WTC11 (cell line): ENCODE measurements around the gene TMTC2. TPM values are rescaled to one million over a fixed set of nuclear protein-coding genes. Genes with fewer than 3 reads are reported as not detected.

Experiments used
- ATAC-seq: fragments of 200-7000 bp; cut with Tn5 transposase; 2 replicates; pipeline ENCODE4 v1.10.0; 2021; ENCODE audit warnings: mild to moderate bottlenecking, moderate library complexity
- CTCF ChIA-PET: fragments of 300-600 bp; sonication (Branson Sonifier 250); formaldehyde crosslinking; loops from one replicate; lab custom pipeline; 2021; ENCODE audit warnings: antibody characterized with exemption; lab: Charles Lee
- POLR2A ChIA-PET: fragments of 350-600 bp; sonication (Branson Sonifier 250); formaldehyde crosslinking; loops from one replicate; lab custom pipeline; 2021; ENCODE audit warnings: antibody characterized with exemption; lab: Charles Lee
- DNase-seq: peaks from one replicate; pipeline ENCODE4 v3.0.0; 2021; ENCODE audit warnings: low spot score
- H3K27ac Mint-ChIP-seq: 2 replicates; pipeline ENCODE4 v1.8.0; 2021; ENCODE audit warnings: mixed read lengths
- H3K27me3 Mint-ChIP-seq: 2 replicates; pipeline ENCODE4 v1.8.0; 2021; ENCODE audit warnings: low read depth, mild to moderate bottlenecking, moderate library complexity, mixed read lengths
- H3K36me3 Mint-ChIP-seq: 2 replicates; pipeline ENCODE4 v1.8.0; 2021; ENCODE audit warnings: mixed read lengths
- H3K4me1 Mint-ChIP-seq: 2 replicates; pipeline ENCODE4 v1.8.0; 2022; ENCODE audit warnings: mixed read lengths
- H3K4me3 Mint-ChIP-seq: 2 replicates; pipeline ENCODE4 v1.8.0; 2021; ENCODE audit warnings: mild to moderate bottlenecking, moderate library complexity, mixed read lengths
- H3K9me3 Mint-ChIP-seq: 2 replicates; pipeline ENCODE4 v1.8.0; 2021; ENCODE audit warnings: mixed read lengths
- AR ChIP-seq: fragments of 250-450 bp; sonication (Bioruptor Pico); IDR thresholded peaks from 2 replicates; pipeline ENCODE4 v1.9.0; 2021; ENCODE audit warnings: mild to moderate bottlenecking
- ATF1 ChIP-seq: sonication (generic); formaldehyde crosslinking; IDR thresholded peaks from 2 replicates; pipeline ENCODE4 v1.8.1; 2023; ENCODE audit warnings: mild to moderate bottlenecking, moderate library complexity, missing genetic modification reagents
- ATF2 ChIP-seq: sonication (generic); formaldehyde crosslinking; IDR thresholded peaks from 2 replicates; pipeline ENCODE4 v1.8.1; 2022; ENCODE audit warnings: low read depth, missing genetic modification reagents, borderline replicate concordance
- GABPB1 ChIP-seq: sonication (generic); formaldehyde crosslinking; IDR thresholded peaks from 2 replicates; pipeline ENCODE4 v1.8.1; 2023; ENCODE audit warnings: mild to moderate bottlenecking, missing genetic modification reagents
- GRHL2 ChIP-seq: fragments of 250-450 bp; sonication (Bioruptor Pico); IDR thresholded peaks from 2 replicates; pipeline ENCODE4 v1.8.0; 2022; ENCODE audit warnings: mild to moderate bottlenecking, moderate library complexity; ENCODE audit not compliant: insufficient replicate concordance, severe bottlenecking
- GTF2I ChIP-seq: fragments of 250-450 bp; sonication (Bioruptor Pico); conservative IDR thresholded peaks from 2 replicates; pipeline ENCODE4 v1.4.0; 2021; ENCODE audit warnings: mild to moderate bottlenecking
- JAZF1 ChIP-seq: fragments of 250-450 bp; sonication (Bioruptor Pico); IDR thresholded peaks from 2 replicates; pipeline ENCODE4 v1.9.0; 2021; ENCODE audit warnings: moderate library complexity, mild to moderate bottlenecking, inconsistent platforms
- MLX ChIP-seq: sonication (generic); formaldehyde crosslinking; IDR thresholded peaks from 2 replicates; pipeline ENCODE4 v1.8.1; 2023; ENCODE audit warnings: mild to moderate bottlenecking, missing genetic modification reagents, moderate library complexity
- MXD4 ChIP-seq: fragments of 250-450 bp; sonication (Bioruptor Pico); IDR thresholded peaks from 2 replicates; pipeline ENCODE4 v1.8.0; 2021; ENCODE audit warnings: mild to moderate bottlenecking, moderate library complexity, borderline replicate concordance
- NFATC4 ChIP-seq: fragments of 250-450 bp; sonication (Bioruptor Pico); IDR thresholded peaks from 2 replicates; pipeline ENCODE4 v1.9.0; 2021; ENCODE audit warnings: mild to moderate bottlenecking
- NR1H2 ChIP-seq: sonication (generic); formaldehyde crosslinking; IDR thresholded peaks from 2 replicates; pipeline ENCODE4 v1.9.0; 2021; ENCODE audit warnings: mild to moderate bottlenecking, moderate library complexity, missing genetic modification reagents
- SMAD3 ChIP-seq: sonication (generic); formaldehyde crosslinking; IDR thresholded peaks from 2 replicates; pipeline ENCODE4 v1.8.0; 2022; ENCODE audit warnings: missing genetic modification reagents, mild to moderate bottlenecking, borderline replicate concordance
- SP1 ChIP-seq: sonication (generic); formaldehyde crosslinking; conservative IDR thresholded peaks from 2 replicates; pipeline ENCODE4 v1.8.1; 2022; ENCODE audit warnings: missing genetic modification reagents
- TEAD1 ChIP-seq: sonication (generic); formaldehyde crosslinking; IDR thresholded peaks from 2 replicates; pipeline ENCODE4 v1.8.0; 2022; ENCODE audit warnings: mild to moderate bottlenecking, missing genetic modification reagents
- TP53 ChIP-seq: sonication (generic); formaldehyde crosslinking; IDR thresholded peaks from 2 replicates; pipeline ENCODE4 v1.8.1; 2023; ENCODE audit warnings: mild to moderate bottlenecking, missing genetic modification reagents
- ZNF281 ChIP-seq: sonication (generic); formaldehyde crosslinking; IDR thresholded peaks from 2 replicates; pipeline ENCODE4 v1.8.0; 2023; ENCODE audit warnings: mild to moderate bottlenecking, missing genetic modification reagents
- ZNF423 ChIP-seq: fragments of 250-450 bp; sonication (Bioruptor Pico); IDR thresholded peaks from 2 replicates; pipeline ENCODE4 v2.1.2; 2022; ENCODE audit warnings: mild to moderate bottlenecking, moderate library complexity
- ZNF532 ChIP-seq: fragments of 250-450 bp; sonication (Bioruptor Pico); IDR thresholded peaks from 2 replicates; pipeline ENCODE4 v1.9.0; 2021; ENCODE audit warnings: mild to moderate bottlenecking, borderline replicate concordance
- total RNA-seq: library from RNA; stranded (reverse); gene quantifications from 3 replicates; pipeline ENCODE4 v1.2.3, GENCODE V29; 2021
- TF ChIP-seq, protein P1 (sequence below): sonication (generic); formaldehyde crosslinking; IDR thresholded peaks from 2 replicates; pipeline ENCODE4 v1.8.0; 2022; ENCODE audit warnings: missing genetic modification reagents
- TF ChIP-seq, protein P2 (sequence below): sonication (generic); formaldehyde crosslinking; IDR thresholded peaks from 2 replicates; pipeline ENCODE4 v1.8.0; 2022; ENCODE audit warnings: mild to moderate bottlenecking, missing genetic modification reagents

Gene TMTC2
- total RNA-seq, 1 experiment from 2014 or later: 6.4 TPM

- no peaks in the 10 kb centered on the region for H3K27me3 Mint-ChIP-seq
- TF ChIP-seq JAZF1 (CRISPR knock-in tag) (no peak), ZNF532 (CRISPR knock-in tag) (no peak), ATF2 (CRISPR knock-in tag) (no peak), MLX (no peak), GRHL2 (CRISPR knock-in tag) (no peak)
- TF ChIP-seq, protein P1, sequence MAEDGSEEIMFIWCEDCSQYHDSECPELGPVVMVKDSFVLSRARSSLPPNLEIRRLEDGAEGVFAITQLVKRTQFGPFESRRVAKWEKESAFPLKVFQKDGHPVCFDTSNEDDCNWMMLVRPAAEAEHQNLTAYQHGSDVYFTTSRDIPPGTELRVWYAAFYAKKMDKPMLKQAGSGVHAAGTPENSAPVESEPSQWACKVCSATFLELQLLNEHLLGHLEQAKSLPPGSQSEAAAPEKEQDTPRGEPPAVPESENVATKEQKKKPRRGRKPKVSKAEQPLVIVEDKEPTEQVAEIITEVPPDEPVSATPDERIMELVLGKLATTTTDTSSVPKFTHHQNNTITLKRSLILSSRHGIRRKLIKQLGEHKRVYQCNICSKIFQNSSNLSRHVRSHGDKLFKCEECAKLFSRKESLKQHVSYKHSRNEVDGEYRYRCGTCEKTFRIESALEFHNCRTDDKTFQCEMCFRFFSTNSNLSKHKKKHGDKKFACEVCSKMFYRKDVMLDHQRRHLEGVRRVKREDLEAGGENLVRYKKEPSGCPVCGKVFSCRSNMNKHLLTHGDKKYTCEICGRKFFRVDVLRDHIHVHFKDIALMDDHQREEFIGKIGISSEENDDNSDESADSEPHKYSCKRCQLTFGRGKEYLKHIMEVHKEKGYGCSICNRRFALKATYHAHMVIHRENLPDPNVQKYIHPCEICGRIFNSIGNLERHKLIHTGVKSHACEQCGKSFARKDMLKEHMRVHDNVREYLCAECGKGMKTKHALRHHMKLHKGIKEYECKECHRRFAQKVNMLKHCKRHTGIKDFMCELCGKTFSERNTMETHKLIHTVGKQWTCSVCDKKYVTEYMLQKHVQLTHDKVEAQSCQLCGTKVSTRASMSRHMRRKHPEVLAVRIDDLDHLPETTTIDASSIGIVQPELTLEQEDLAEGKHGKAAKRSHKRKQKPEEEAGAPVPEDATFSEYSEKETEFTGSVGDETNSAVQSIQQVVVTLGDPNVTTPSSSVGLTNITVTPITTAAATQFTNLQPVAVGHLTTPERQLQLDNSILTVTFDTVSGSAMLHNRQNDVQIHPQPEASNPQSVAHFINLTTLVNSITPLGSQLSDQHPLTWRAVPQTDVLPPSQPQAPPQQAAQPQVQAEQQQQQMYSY: no peak
- TF ChIP-seq, all 79 proteins: peak for 0
- ChIA-PET POLR2A (no interaction called here), CTCF (no interaction called here)
- Mint-ChIP-seq H3K9me3 (peaks cover 5% of the 10 kb centered on the region; the same call in 1 of the 2 replicates), H3K27ac (no peak overlapping the region), H3K4me3 (no peak overlapping the region), H3K4me1 (0 out of 2 replicates have a peak, but pooled peaks cover 4% of the 10 kb centered on the region), H3K36me3 (no peaks in the 10 kb centered on the region)
- no peak for DNase-seq
- ATAC-seq: no peak
Measured at GRCh38 chr12:83161456-83161855, 474.8 kb downstream of the TMTC2 start.

DNA sequence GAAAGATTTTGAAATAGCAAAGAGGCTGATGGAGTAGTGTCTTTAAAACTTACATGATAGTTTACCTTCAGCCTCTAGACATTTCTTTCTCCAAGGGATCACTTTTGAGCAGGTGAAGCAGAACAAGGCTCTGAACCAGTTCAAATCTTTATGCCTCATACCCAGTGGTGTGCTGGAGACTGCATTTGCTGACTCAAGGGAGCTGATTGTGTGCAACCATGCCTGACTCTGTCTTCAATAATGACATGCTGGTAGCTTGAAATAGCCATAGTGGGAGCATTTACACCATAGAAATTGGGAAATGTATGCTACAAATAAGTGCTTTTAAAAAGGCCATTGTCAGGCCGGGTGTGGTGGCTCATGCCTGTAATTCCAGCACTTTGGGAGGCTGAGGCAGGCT lies 482.0 kb downstream of the TMTC2 start:
- Mint-ChIP-seq H3K27me3 (no peaks in the 10 kb centered on the region), H3K4me3 (no peak overlapping the region), H3K36me3 (no peaks in the 10 kb centered on the region), H3K4me1 (peaks cover 17% of the 10 kb centered on the region), H3K27ac (no peak overlapping the region), H3K9me3 (peaks cover 5% of the 10 kb centered on the region; the same call in 1 of the 2 replicates)
- ATAC-seq (no peak), DNase-seq (no peak)
- CTCF ChIA-PET: no interaction called here
- POLR2A ChIA-PET: no interaction called here
- TF ChIP-seq GABPB1: no peak
- TF ChIP-seq ATF1 (CRISPR knock-in tag): no peak
- TF ChIP-seq NFATC4 (CRISPR knock-in tag): no peak
- TF ChIP-seq, protein P2, sequence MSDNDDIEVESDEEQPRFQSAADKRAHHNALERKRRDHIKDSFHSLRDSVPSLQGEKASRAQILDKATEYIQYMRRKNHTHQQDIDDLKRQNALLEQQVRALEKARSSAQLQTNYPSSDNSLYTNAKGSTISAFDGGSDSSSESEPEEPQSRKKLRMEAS (CRISPR knock-in tag): no peak
- no peak for TF ChIP-seq ZNF281 (CRISPR knock-in tag)
- no peak for TF ChIP-seq ZNF423 (CRISPR knock-in tag)
- no peak for TF ChIP-seq GTF2I (CRISPR knock-in tag)
- no peak for TF ChIP-seq AR (CRISPR knock-in tag)
- TF ChIP-seq SP1: no peak
- TF ChIP-seq MXD4: no peak
- no peak for TF ChIP-seq SMAD3
- TF ChIP-seq TP53 (CRISPR knock-in tag): no peak
- no peak for TF ChIP-seq NR1H2 (CRISPR knock-in tag)
- TF ChIP-seq TEAD1 (CRISPR knock-in tag): no peak
